Body of pancreas (tissue), 4 donors: ENCODE results near the gene KLK1.

Experiments
- POLR2A ChIP-seq, 3 donors: fragments of 450-650 bp; IDR thresholded peaks; one replicate each; pipeline ENCODE4 v1.6.1; 2016; ENCODE audit warnings: antibody characterized with exemption in 3 of 3, mild to moderate bottlenecking in 2 of 3
- TF ChIP-seq, protein P1 (sequence below), 7 experiments: fragments of 450-650 bp in 4 of 7; fragments of 200-600 bp in 3 of 7; sonication (generic) in 3 of 7; IDR thresholded peaks; one replicate each; pipeline ENCODE4 v1.5.1; 2016 to 2019; ENCODE audit warnings: antibody characterized with exemption in 7 of 7

DNA sequence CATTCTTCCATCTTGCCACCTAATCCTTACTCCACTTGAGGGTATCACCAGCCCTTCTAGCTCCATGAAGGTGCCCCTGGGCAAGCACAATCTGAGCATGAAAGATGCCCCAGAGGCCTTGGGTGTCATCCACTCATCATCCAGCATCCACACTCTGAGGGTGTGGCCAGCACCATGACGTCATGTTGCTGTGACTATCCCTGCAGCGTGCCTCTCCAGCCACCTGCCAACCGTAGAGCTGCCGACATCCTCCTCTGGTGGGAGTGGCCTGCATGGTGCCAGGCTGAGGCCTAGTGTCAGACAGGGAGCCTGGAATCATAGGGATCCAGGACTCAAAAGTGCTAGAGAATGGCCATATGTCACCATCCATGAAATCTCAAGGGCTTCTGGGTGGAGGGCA lies 28.0 kb upstream of the KLK1 start:
- TF ChIP-seq POLR2A (IDR thresholded peaks at IDR 0.05), result no peak
- TF ChIP-seq, protein P1, sequence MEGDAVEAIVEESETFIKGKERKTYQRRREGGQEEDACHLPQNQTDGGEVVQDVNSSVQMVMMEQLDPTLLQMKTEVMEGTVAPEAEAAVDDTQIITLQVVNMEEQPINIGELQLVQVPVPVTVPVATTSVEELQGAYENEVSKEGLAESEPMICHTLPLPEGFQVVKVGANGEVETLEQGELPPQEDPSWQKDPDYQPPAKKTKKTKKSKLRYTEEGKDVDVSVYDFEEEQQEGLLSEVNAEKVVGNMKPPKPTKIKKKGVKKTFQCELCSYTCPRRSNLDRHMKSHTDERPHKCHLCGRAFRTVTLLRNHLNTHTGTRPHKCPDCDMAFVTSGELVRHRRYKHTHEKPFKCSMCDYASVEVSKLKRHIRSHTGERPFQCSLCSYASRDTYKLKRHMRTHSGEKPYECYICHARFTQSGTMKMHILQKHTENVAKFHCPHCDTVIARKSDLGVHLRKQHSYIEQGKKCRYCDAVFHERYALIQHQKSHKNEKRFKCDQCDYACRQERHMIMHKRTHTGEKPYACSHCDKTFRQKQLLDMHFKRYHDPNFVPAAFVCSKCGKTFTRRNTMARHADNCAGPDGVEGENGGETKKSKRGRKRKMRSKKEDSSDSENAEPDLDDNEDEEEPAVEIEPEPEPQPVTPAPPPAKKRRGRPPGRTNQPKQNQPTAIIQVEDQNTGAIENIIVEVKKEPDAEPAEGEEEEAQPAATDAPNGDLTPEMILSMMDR (IDR thresholded peaks at IDR 0.05), result no peak
